Astrocyte of the cerebellum (primary cell): Measurements from ENCODE around the gene EPN1.

Experiments used
- DNase-seq: peaks from one replicate; pipeline ENCODE4 v3.0.0-alpha.2; 2011; ENCODE audit warnings: low read depth
- H3K4me3 ChIP-seq: 2 replicates; pipeline ENCODE4 v1.5.1; 2011; ENCODE audit warnings: mild to moderate bottlenecking, low read depth, low read length, moderate library complexity
- in situ Hi-C: cut with HindIII; loops from 2 replicates; pipeline ENCODE4 v1.10.0; 2017; ENCODE audit warnings: low sequenced_read_pairs
- TF ChIP-seq, protein P1 (sequence below): IDR thresholded peaks from 2 replicates; pipeline ENCODE4 v1.5.1; 2012; ENCODE audit warnings: low read length, low read depth, moderate library complexity, mild to moderate bottlenecking; ENCODE audit errors: missing control alignments

Gene EPN1

DNA sequence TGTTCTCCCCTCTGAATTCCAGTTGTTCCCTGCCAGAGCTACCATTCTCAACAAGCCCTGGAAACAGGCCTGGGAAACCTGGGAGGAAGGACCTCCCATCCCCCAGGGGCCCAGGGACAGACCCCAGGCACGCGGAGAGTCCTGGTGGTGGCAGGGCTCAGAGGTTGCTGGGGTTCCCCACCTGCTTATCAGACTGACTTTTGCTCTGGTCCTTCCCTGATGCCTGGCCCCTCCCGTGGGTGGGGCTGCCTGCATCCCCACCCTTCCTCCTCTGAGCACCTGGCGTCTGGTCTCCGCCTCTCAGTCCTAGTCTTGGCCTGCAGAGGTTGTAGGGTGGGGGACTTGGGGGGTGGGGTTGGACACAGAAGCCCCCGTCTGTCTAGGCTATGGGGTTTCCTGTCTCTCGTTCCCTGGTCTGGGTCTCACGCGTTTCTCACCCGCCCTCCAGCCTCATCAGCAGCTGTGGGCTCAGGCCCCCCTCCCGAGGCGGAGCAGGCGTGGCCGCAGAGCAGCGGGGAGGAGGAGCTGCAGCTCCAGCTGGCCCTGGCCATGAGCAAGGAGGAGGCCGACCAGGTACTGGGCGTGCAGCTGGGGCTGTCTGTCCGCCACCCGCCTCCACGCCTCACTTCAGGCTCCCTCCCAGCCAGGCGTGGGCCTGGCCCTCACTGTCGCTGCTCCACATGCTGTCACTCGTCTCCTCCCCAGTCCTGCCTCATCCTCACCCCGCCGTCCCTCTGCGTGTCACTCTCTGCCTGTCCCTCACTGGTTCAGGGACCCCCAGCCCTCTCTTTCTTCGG, 13.6 kb downstream of the EPN1 start:
- no peak for DNase-seq
- in situ Hi-C loops = no loop called here
- H3K4me3 ChIP-seq = no peak overlapping the region
- TF ChIP-seq, protein P1, sequence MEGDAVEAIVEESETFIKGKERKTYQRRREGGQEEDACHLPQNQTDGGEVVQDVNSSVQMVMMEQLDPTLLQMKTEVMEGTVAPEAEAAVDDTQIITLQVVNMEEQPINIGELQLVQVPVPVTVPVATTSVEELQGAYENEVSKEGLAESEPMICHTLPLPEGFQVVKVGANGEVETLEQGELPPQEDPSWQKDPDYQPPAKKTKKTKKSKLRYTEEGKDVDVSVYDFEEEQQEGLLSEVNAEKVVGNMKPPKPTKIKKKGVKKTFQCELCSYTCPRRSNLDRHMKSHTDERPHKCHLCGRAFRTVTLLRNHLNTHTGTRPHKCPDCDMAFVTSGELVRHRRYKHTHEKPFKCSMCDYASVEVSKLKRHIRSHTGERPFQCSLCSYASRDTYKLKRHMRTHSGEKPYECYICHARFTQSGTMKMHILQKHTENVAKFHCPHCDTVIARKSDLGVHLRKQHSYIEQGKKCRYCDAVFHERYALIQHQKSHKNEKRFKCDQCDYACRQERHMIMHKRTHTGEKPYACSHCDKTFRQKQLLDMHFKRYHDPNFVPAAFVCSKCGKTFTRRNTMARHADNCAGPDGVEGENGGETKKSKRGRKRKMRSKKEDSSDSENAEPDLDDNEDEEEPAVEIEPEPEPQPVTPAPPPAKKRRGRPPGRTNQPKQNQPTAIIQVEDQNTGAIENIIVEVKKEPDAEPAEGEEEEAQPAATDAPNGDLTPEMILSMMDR = no peak

DNA sequence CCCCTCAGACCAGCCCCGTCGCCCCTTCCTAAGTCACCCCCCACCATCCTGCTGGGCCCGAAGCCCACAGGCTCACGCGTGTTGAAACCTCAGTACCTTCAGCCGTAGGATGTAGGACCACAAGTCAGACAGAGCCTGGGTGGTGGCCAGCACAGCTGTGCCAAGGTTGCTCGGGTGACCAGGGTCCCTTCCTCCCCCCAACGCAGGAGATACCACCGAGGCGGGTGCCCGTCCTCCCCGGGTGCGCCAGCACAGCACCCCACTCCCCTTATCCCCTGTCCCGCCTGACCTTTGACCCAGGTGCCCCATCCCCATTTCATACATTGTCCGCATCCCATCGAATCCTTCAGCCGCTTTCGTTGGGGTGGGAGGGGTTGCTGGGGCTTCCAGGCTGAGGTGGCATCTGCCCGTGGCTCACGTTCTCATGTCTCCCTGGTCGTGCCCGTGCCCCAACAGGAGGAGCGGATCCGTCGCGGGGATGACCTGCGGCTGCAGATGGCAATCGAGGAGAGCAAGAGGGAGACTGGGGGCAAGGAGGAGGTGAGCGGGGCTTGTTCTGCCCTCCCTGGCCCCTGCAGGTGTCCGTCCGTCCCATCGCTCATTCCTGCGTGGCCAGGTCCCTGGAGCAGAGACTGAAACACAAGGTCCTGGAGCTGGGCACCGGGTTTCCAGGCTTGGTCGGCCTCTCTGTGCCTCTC, 14.5 kb downstream of the EPN1 start:
- TF ChIP-seq, protein P1 = no peak
- in situ Hi-C loops = no loop called here
- H3K4me3 ChIP-seq = no peak overlapping the region
- DNase-seq = no peak

DNA sequence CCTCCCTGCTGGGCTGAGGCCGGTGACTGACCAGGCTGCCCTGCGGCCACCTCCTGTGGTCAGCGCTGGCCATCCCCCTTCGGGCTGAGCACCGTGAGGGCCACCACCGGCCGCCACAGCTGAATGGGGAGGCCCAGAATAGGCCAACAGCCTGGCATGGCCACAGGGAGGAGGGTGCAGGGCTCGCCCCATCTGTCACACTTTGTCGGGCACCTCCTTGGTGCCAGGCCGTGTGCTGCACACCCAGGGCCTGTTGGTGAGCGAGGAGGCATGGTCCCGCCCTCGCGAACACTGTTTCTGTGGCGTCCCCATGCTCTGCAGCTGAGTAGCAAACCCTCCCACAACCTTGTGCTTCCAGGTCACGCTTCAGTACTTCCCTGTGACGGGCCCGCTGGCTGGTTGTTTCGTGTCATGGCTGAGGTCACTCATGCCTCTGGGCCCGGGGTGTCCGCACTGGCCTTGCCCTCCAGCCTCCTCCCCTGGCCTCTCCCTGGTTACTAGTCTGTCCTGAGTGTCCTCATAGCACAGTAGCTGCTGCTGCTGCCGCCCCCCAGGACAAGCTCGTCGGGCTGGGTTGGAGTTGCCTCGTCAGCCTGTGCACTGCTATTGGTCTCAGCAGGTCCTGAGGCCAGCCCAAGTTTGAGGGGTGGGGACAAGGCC, 15.2 kb downstream of the EPN1 start:
- no peak for DNase-seq
- in situ Hi-C loops = no loop called here
- TF ChIP-seq, protein P1 = no peak
- no peak overlapping the region for H3K4me3 ChIP-seq

DNA sequence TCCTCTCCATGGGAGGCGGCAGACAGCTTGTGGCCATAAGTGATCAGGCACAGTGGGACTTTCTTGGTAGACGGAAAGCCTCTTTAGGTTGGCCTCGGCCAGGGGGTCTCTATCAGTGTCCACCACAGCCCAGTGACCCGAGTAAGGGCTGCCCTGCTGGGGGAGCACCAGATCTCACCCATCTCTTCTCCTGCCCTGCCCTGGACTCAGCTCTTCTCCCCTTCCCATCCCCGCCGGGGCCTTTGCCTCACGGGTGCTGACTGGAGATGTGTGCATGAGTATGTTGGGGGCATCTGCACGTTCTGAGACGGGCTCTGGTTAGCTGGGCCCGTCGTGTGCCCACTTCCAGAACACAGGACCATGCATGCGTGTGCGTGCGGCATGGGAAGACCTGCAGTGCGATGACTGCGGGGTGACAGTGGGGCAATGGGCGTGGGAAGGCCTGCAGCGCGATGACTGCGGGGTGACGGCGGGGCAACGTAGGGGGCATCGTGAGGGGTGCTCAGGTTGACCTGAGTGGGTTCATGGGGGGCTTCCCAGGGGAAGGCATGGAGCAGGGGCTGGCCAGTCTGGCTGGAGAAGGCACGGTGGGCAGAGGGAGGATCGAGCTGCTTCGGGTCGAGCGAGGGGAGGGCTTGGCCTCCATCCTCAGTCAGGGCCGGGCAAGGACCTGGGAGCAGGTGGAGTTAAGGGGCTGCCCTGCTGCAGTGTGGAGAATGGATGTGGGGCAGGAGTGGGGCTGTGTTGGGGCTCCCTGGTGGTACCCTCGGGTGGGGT, 15.9 kb downstream of the EPN1 start:
- no peak overlapping the region for H3K4me3 ChIP-seq
- in situ Hi-C loops = no loop called here
- TF ChIP-seq, protein P1 = no peak
- no peak for DNase-seq

DNA sequence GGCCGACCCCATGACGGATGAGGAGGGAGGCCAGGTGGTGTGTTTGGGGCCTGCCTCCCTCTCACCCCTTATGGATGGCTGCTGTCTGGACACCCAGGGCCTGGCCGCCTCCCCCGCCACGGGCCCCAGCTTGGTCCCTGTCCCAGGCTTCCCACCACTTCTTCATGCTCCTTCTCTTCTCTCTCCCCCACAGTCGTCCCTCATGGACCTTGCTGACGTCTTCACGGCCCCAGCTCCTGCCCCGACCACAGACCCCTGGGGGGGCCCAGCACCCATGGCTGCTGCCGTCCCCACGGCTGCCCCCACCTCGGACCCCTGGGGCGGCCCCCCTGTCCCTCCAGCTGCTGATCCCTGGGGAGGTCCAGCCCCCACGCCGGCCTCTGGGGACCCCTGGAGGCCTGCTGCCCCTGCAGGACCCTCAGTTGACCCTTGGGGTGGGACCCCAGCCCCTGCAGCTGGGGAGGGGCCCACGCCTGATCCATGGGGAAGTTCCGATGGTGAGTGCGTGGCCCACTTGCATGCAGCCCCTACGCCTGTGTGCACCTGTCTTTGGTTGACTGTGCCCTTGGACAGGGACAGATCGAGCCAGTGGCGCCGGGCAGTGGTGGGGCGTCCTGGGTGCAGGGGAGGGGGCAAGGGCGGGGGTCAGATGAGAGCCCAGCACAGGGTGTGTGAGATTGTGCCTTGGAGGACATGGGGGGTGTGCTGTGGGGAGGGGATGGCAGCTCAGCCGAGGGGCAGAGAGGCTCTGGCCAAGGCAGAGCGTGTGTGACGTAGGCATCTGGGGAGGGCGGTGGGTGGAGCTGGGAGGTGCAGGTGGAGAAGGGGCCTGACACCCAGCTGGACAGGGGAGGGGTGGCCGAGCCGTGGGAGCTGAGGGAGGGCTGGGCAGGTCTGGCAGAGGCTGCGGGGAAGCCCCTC, 16.8 kb downstream of the EPN1 start:
- DNase-seq = no peak
- TF ChIP-seq, protein P1 = no peak
- in situ Hi-C loops = no loop called here
- H3K4me3 ChIP-seq = no peak overlapping the region
